ENCODE results near the gene GNG8.

The GNG8 gene

DNA sequence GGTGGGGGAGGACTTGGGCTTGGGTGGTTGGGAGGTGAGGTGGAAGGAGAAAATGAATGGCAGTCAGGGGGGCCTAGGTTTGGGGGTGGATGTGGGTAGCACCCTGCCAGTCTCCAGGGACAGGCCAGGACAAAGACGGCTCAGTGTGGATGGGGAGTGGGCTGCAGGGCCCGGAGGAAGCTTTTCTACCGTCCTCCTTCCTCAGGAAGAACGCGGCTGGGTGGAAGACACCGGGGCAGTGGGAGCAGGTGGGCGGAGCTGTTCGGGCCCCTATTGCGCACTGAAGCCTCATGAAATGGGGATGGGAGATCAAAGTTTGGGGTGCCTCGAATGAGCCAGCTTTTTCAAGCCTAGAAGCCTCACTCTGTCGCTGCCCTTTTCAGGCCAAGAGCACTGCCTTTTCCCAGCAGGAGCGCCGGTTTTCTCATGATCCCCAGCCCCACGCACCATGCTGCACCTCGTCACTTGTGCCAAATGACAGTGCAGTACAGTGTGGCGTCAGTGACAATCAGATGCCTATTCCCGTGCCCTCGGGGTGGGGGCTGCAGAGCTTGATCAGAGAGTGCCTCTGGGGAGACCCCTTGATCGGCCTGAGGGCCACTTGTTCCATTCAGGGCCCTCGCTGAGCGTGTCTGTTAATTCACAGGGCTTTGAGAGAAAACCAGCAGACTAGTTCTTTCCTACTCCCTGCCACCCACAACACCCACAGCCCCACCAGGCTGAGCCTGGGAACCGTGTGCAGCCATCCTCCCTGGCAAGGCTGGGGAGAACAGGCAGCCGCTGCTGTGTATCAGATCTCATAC is 33.4 kb downstream of the GNG8 start:
- DNase-seq (ENCODE audit: low read depth): peak; percentile 58

DNA sequence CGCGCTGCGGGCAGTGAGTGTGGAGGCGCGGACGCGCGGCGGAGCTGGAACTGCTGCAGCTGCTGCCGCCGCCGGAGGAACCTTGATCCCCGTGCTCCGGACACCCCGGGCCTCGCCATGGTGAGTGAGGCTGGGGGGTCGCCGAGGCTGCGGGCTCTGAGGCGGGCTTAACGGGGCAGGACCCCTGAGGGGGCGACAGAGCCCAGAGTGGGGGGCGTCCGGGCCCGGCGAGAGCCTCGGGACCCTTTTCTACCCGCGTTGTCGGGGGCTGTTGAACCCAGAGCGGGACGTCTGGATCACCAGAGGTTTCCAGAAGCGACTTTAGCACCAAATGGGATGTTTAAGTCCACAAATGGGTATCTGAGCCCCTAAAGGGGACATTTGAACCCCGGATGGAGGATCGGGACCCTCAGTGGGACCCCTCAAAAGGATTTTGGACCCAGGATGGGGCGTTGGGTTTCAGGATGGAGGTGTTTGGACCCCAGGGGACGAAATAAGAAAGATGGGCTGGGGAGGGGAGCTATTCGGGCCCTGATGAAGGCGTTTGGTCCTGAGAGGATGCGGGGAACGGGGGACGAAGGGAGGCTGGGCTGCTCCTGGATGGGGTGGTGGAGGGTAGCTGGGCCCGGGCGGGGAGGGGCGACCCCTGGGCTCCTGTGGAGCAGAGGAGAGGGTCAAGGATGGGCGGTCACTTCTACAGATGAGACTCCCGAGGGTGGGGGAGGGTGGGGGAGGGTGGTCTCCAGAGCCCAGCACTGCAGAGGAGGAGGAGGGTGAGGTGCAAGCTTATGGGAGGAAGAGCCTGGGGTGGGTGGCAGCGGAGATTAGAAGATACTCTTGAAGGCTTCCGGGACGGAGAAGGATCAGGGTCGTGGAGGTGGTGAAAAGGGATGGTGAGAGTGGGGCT is 34.4 kb downstream of the GNG8 start, which contains the start of gene CALM3:
Gene CALM3 (plus strand): TSS at position 13 of the 907 bp plus-strand sequence. CDS start 105 bp downstream, at position 118.
- no peak for DNase-seq (ENCODE audit: low read depth)

DNA sequence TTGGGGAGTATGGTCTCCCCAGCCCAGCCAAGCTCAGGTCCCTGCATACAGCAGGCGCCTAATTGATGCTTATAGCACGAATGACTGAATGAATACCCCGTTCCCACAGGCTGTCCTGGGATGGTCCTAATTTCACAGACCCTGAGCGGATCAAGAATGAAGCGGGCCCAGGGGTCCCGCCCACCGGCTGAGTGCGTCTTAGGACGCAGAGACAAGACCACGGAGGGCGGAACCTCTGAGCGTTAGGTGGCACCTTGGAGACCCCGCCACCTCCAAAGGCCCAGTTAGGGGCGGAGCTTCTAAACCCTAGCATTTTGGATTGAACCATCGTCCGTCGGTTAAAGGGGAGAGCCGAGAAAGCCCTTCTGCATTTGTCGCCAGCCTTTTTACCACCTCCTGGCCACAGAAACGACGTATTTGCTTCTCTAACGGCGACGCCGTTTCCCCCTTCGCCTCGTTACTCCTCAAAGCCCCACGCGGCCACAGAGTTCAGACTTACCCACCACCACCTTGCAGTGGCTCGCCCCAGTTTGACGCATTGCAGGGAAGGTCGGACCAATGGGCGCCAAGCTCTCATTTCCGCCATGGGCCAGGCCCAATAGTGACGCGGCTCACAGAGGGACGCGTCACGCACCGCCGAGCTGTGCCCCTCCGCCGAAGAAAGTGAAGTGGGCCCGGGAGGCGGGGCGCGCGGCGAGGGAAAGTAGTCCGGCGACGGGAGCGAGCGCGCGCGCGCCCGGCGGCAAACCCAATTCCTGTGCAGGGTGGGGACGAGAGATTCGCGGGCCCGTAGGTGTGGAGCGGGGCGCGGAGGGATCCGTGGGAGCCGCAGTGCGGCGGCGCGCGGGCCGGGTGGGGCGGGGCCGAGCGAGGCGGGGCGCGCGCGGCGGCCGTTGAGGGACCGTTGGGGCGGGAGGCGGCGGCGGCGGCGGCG is 35.4 kb downstream of the GNG8 start:
- peak; percentile 92 for DNase-seq (ENCODE audit: low read depth)

DNA sequence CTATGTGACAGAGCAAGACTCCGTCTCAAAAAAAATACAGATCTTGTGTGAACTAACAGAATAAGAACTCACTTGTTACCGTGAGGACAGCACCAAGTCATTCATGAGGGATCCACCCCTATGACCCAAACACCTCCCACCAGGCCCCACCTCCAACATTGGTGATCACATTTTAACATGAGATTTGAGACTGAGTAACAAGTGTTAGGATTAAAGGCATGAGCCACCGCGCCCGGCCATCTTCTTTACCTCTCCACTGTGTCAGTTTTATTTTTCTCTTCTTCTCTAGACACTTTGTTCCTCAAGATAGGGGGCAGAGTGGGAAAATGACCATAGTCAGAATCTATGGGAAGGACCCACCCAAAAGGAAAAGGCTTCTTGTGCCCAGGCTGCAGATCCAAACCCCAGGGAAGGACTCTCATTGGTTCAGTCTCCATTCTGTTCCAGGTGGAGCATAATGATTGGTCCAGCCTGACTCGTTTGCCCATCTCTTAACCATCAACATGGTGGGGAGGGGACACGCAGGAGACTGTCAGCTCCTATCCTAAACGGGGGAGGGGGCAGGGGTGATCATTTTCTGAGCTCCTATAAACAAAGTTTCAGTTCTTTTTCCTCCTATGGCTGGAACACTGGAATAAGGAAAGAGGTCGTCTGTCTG is 36.2 kb downstream of the GNG8 start:
- DNase-seq (ENCODE audit: low read depth): no peak

DNA sequence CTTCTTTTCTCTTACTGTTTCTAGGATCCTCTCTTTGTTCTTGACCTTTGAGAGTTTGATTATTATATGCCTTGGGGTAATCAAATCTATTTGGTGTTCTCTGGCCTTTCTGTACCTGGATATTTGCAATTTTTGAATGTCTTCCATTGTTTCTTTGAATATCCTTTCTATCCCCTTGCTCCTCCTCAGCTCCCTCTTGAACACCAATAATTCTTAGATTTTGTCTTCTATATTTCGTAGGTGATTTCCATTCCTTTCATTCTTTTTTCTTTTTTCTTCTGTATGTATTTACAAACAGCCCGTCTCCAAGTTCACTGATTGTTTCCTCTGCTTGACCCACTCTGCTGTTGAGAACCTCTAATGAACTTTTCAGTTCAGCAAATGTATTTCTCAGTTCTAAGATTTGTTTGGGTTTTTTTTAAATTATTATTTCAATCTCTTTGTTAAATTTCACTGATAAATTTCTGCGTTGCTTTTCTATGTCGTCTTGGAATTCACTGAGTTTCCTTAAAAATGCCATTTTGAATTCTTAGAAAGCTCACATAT is 37.6 kb downstream of the GNG8 start:
- no peak for DNase-seq (ENCODE audit: low read depth)

DNA sequence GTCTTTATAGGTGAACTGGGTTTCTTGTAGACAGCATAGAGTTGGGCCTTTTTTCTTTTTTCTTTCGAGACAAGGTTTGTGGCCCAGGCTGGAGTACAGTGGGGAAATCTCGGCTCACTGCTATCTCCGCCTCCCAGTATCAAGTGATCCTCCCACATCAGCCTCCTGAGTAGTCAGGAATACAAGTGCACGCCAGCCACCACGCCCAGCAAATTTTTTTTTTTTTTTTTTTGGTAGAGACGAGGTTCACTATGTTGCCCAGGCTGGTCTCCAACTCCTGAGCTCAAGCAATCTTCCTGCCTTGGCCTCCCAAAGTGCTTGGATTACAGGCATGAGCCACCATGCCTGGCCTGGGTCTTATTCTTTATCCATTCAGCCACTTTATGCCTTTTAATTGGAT is 40.0 kb downstream of the GNG8 start:
- DNase-seq (ENCODE audit: low read depth): no peak

DNA sequence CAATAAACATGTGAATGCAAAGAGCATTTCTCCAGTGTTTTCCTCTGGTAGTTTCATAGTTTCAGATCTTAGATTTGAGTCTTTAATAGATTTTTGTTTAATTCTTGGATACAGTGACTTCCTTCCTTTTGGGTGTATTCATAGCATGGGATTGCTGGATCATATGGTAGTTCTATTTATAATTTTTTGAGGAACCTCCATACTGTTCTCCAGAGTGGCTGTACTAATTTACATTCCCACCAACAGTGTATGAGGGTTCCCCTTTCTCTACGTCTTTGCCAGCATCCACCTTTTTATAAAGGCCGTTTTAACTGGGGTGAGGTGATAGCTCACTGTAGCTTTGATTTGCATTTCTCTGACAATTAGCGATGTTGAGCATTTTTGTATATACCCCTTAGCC is 44.1 kb downstream of the GNG8 start:
- DNase-seq (ENCODE audit: low read depth): no peak

DNA sequence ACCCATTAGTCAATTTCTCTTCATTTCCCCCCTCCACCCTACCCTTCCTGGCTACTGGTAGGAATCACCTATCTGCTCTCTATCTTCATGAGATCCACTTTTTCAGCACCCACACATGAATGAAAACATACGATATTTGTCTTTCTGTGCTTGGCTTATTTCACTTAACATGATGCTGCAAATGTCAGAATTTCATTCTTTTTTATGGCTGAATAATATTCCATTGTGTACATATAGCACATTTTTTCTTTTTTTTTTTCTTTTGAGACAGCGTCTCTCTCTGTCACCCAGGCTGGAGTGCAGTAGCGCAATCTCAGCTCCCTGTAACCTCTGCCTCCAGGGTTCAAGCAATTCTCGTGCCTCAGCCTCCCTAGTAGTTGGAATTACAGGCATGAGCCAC is 44.7 kb downstream of the GNG8 start:
- no peak for DNase-seq (ENCODE audit: low read depth)

DNA sequence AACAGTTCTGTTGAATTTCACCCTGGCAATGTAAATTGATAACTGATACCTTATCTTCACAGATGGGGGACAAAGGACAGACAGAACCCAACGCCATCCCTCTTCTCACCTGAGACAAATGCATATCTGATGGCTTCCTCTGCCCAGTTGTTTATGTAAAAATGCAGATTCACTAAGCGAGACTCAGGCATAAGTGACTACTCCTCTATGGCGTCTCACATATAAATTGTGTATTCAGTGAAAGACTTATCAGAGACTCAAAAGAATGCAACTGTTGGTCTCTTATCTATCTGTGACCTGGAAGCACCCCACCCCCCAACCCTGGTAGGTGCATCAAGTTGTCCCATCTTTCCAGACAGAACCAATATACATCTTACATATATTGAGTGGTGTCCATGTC is 48.1 kb downstream of the GNG8 start:
- no peak for DNase-seq (ENCODE audit: low read depth)

DNA sequence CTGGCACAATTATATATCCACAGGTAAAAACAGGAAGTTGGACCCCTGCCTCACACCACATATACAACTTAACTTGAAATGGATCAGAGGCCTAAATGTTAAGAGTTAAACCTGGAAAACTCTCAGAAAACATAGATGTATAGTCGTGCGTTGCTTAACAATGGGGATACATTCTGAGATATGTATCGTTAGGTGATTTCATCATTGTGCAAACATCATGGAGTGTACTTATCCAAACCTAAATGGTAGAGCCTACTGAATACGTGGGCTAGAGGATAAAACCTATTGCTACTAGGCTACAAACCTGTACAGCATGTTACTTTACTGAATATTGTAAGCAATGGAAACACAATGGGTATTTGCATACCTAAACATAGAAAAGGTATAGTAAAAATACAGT is 49.7 kb downstream of the GNG8 start:
- DNase-seq (ENCODE audit: low read depth): no peak

DNA sequence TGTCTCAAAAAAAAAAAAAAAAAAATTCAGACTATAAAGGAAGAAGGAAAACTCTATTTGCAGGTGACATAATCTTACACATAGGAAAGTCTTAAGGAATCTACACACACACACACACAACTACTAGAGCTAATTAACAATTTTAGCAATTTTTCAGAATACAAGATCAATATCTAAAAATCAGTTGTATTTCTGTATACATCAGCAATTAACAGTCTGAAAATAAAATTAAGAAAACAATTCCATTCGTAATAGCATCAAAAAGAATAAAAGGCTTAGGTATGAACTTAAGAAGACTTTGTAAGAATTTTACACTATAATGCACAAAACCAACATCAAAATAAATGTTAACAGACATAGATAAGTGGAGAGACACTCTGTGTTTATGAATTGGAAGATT is 50.5 kb downstream of the GNG8 start:
- DNase-seq (ENCODE audit: low read depth): no peak

Measured in stimulated activated CD8-positive, alpha-beta memory T cell treated with anti-CD3 and anti-CD28 coated beads, Interleukin-4, amount 100 ng/mL, for 24 hours (primary cell).